ENCODE measurements around the gene SNX27.

The SNX27 gene

GRCh38 chr1:151714820-151715725 lies 103.2 kb downstream of the SNX27 start:
- Histone ChIP-seq H3K36me3 (ENCODE audit: control insufficient read depth, insufficient read depth, low read length) (no peaks in the 10 kb centered on the region), H3K27ac (ENCODE audit: low read depth, low read length) (no peak overlapping the region), H3K4me1 (ENCODE audit: control insufficient read depth, insufficient read depth, low read length) (0 out of 2 replicates have a peak, but pooled peaks cover 3% of the 10 kb centered on the region), H3K27me3 (ENCODE audit: control insufficient read depth, insufficient read depth, low read length) (peaks cover 42% of the 10 kb centered on the region), H3K9me3 (ENCODE audit: control insufficient read depth, insufficient read depth, low read depth, low read length) (no peaks in the 10 kb centered on the region), H3K9ac (ENCODE audit: low read length) (no peak overlapping the region), H3K4me3 (ENCODE audit: low read depth, low read length) (no peak overlapping the region)

GRCh38 chr1:151715726-151716404 lies 104.0 kb downstream of the SNX27 start:
- Histone ChIP-seq H3K4me3 (ENCODE audit: low read depth, low read length) (peak overlapping the region; percentile 52), H3K9ac (ENCODE audit: low read length) (no peak overlapping the region), H3K27me3 (ENCODE audit: control insufficient read depth, insufficient read depth, low read length) (peaks cover 50% of the 10 kb centered on the region), H3K9me3 (ENCODE audit: control insufficient read depth, insufficient read depth, low read depth, low read length) (no peaks in the 10 kb centered on the region), H3K27ac (ENCODE audit: low read depth, low read length) (no peak overlapping the region), H3K4me1 (ENCODE audit: control insufficient read depth, insufficient read depth, low read length) (0 out of 2 replicates have a peak, but pooled peaks cover 3% of the 10 kb centered on the region), H3K36me3 (ENCODE audit: control insufficient read depth, insufficient read depth, low read length) (no peaks in the 10 kb centered on the region)

GRCh38 chr1:151716405-151716762 lies 104.5 kb downstream of the SNX27 start:
- no peaks in the 10 kb centered on the region for H3K9me3 ChIP-seq (ENCODE audit: control insufficient read depth, insufficient read depth, low read depth, low read length)
- peak overlapping the region; percentile 53 for H3K4me3 ChIP-seq (ENCODE audit: low read depth, low read length)
- H3K27me3 ChIP-seq (ENCODE audit: control insufficient read depth, insufficient read depth, low read length) = peaks cover 54% of the 10 kb centered on the region
- H3K9ac ChIP-seq (ENCODE audit: low read length) = no peak overlapping the region
- H3K36me3 ChIP-seq (ENCODE audit: control insufficient read depth, insufficient read depth, low read length) = no peaks in the 10 kb centered on the region
- no peak overlapping the region for H3K27ac ChIP-seq (ENCODE audit: low read depth, low read length)
- 0 out of 2 replicates have a peak, but pooled peaks cover 3% of the 10 kb centered on the region for H3K4me1 ChIP-seq (ENCODE audit: control insufficient read depth, insufficient read depth, low read length)

- Histone ChIP-seq H3K4me3 (ENCODE audit: low read depth, low read length) (peak within 1 kb of the TSS; percentile 53), H3K4me1 (ENCODE audit: control insufficient read depth, insufficient read depth, low read length) (peaks cover 7% of the 10 kb centered on the region; the same call in 1 of the 2 replicates), H3K9me3 (ENCODE audit: control insufficient read depth, insufficient read depth, low read depth, low read length) (no peaks in the 10 kb centered on the region), H3K9ac (ENCODE audit: low read length) (peak within 1 kb of the TSS; percentile 42), H3K36me3 (ENCODE audit: control insufficient read depth, insufficient read depth, low read length) (no peaks in the 10 kb centered on the region), H3K27ac (ENCODE audit: low read depth, low read length) (peak within 1 kb of the TSS; percentile 86), H3K27me3 (ENCODE audit: control insufficient read depth, insufficient read depth, low read length) (peaks cover 60% of the 10 kb centered on the region)
Measured at GRCh38 chr1:151716771-151717631, 105.2 kb downstream of the SNX27 start, which contains the start of gene CELF3. CELF3 (minus strand) TSS chr1:151716803; CDS start chr1:151716020, 783 bp downstream.

- Histone ChIP-seq H3K9me3 (ENCODE audit: control insufficient read depth, insufficient read depth, low read depth, low read length) (no peaks in the 10 kb centered on the region), H3K36me3 (ENCODE audit: control insufficient read depth, insufficient read depth, low read length) (no peaks in the 10 kb centered on the region), H3K4me1 (ENCODE audit: control insufficient read depth, insufficient read depth, low read length) (peaks cover 7% of the 10 kb centered on the region; the same call in 1 of the 2 replicates), H3K27ac (ENCODE audit: low read depth, low read length) (no peak overlapping the region), H3K4me3 (ENCODE audit: low read depth, low read length) (no peak overlapping the region), H3K27me3 (ENCODE audit: control insufficient read depth, insufficient read depth, low read length) (peaks cover 70% of the 10 kb centered on the region), H3K9ac (ENCODE audit: low read length) (no peak overlapping the region)
Measured at GRCh38 chr1:151718011-151718431, 106.2 kb downstream of the SNX27 start.

GRCh38 chr1:151718666-151719065 lies 106.8 kb downstream of the SNX27 start:
- Histone ChIP-seq H3K9me3 (ENCODE audit: control insufficient read depth, insufficient read depth, low read depth, low read length) (no peaks in the 10 kb centered on the region), H3K27me3 (ENCODE audit: control insufficient read depth, insufficient read depth, low read length) (peaks cover 76% of the 10 kb centered on the region)

GRCh38 chr1:151720125-151720524 lies 108.3 kb downstream of the SNX27 start:
- Histone ChIP-seq H3K9ac (ENCODE audit: low read length) (no peak overlapping the region), H3K4me3 (ENCODE audit: low read depth, low read length) (no peak overlapping the region), H3K27ac (ENCODE audit: low read depth, low read length) (no peak overlapping the region), H3K4me1 (ENCODE audit: control insufficient read depth, insufficient read depth, low read length) (peaks cover 13% of the 10 kb centered on the region), H3K36me3 (ENCODE audit: control insufficient read depth, insufficient read depth, low read length) (no peaks in the 10 kb centered on the region), H3K9me3 (ENCODE audit: control insufficient read depth, insufficient read depth, low read depth, low read length) (no peaks in the 10 kb centered on the region), H3K27me3 (ENCODE audit: control insufficient read depth, insufficient read depth, low read length) (peaks cover 74% of the 10 kb centered on the region)

More at GRCh38 chr1:151718666-151719065, 106.8 kb downstream of the SNX27 start:
- H3K36me3 ChIP-seq (ENCODE audit: control insufficient read depth, insufficient read depth, low read length) = no peaks in the 10 kb centered on the region
- no peak overlapping the region for H3K27ac ChIP-seq (ENCODE audit: low read depth, low read length)
- peaks cover 7% of the 10 kb centered on the region for H3K4me1 ChIP-seq (ENCODE audit: control insufficient read depth, insufficient read depth, low read length)
- no peak overlapping the region for H3K4me3 ChIP-seq (ENCODE audit: low read depth, low read length)
- H3K9ac ChIP-seq (ENCODE audit: low read length) = no peak overlapping the region

GRCh38 chr1:151720554-151720953 lies 108.7 kb downstream of the SNX27 start:
- no peaks in the 10 kb centered on the region for H3K36me3 ChIP-seq (ENCODE audit: control insufficient read depth, insufficient read depth, low read length)
- H3K27me3 ChIP-seq (ENCODE audit: control insufficient read depth, insufficient read depth, low read length) = peaks cover 74% of the 10 kb centered on the region
- no peak overlapping the region for H3K9ac ChIP-seq (ENCODE audit: low read length)
- peaks cover 13% of the 10 kb centered on the region for H3K4me1 ChIP-seq (ENCODE audit: control insufficient read depth, insufficient read depth, low read length)
- H3K4me3 ChIP-seq (ENCODE audit: low read depth, low read length) = peak overlapping the region; percentile 32; the same call in 1 of the 2 replicates
- no peak overlapping the region for H3K27ac ChIP-seq (ENCODE audit: low read depth, low read length)
- no peaks in the 10 kb centered on the region for H3K9me3 ChIP-seq (ENCODE audit: control insufficient read depth, insufficient read depth, low read depth, low read length)

- Histone ChIP-seq H3K27ac (ENCODE audit: low read depth, low read length) (no peak within 1 kb of the TSS), H3K4me3 (ENCODE audit: low read depth, low read length) (peak within 1 kb of the TSS; percentile 67), H3K27me3 (ENCODE audit: control insufficient read depth, insufficient read depth, low read length) (peaks cover 74% of the 10 kb centered on the region), H3K36me3 (ENCODE audit: control insufficient read depth, insufficient read depth, low read length) (no peaks in the 10 kb centered on the region), H3K4me1 (ENCODE audit: control insufficient read depth, insufficient read depth, low read length) (peaks cover 13% of the 10 kb centered on the region), H3K9ac (ENCODE audit: low read length) (no peak within 1 kb of the TSS), H3K9me3 (ENCODE audit: control insufficient read depth, insufficient read depth, low read depth, low read length) (no peaks in the 10 kb centered on the region)
Measured at GRCh38 chr1:151720974-151721787, 109.3 kb downstream of the SNX27 start, which contains the start of gene RIIAD1. RIIAD1 (plus strand) TSS chr1:151721522; CDS start chr1:151721537, 15 bp downstream.

Measured in HUES6 (cell line).